ENCODE results near the gene AICDA. TPM values are rescaled to one million over a fixed set of nuclear protein-coding genes. Genes with fewer than 3 reads are reported as not detected.

The AICDA gene
- not detected in 2 replicates for total RNA-seq

DNA sequence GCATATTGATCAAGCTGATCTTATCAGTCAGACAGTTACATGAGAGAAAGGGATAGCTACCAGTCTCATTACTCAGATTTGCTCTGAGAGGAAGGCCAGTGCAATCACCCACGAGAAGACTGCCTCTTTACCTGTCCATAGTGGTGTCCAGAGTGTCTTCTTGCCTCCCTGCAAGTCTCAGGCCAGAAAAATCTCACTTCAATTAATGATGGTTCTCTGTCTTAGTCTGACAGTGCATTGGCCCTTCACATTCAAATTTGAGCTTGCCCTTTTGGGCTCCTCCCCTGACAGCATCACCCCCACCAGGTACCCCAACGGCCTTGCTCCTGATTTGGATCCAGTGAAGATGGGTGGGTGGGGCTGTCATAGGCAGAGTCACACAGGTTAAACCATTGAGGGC lies at the start of gene AICDA:
TSS of gene AICDA (minus strand) at position 231 of the 400 bp plus-strand sequence. CDS start at position 139, 92 bp downstream.

Other genes with a start within 250 kb of the AICDA start
- gene CLEC6A, start 156.9 kb downstream of the AICDA start, total RNA-seq: not detected in 2 replicates
- not detected in 2 replicates for gene CLEC4D, start 99.4 kb downstream of the AICDA start, total RNA-seq
- not detected in 2 replicates for gene CLEC4E, start 72.0 kb downstream of the AICDA start, total RNA-seq
- gene MFAP5, start 50.0 kb upstream of the AICDA start, total RNA-seq: 13.8 and 15.3 TPM in 2 replicates
- gene RIMKLB, start 85.1 kb upstream of the AICDA start, total RNA-seq: 22.3 and 24.7 TPM in 2 replicates
- gene A2ML1, start 209.8 kb upstream of the AICDA start, total RNA-seq: 93.6 and 137 TPM in 2 replicates